Measurements from ENCODE around the gene GARIN3.

DNA sequence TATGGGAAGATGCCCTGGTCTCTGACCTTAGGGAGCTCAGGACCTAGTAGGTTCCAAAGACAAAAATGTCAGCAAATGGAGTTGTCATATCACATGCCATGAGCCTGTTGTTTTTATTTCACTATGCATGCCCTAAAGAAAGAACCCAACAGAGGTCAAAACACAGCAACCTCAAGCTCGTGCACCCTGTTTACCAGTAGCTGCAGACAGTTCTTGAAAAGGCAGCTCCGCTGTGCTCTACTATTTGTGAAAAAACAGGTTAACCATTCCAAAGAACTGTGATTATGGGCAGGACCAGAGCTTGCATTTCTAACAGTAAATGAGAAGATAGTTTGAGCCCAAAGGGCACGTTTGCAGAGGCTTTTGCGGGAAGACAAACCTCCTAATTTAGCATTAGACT lies 37.4 kb upstream of the GARIN3 start:
- TF ChIP-seq, protein P1, sequence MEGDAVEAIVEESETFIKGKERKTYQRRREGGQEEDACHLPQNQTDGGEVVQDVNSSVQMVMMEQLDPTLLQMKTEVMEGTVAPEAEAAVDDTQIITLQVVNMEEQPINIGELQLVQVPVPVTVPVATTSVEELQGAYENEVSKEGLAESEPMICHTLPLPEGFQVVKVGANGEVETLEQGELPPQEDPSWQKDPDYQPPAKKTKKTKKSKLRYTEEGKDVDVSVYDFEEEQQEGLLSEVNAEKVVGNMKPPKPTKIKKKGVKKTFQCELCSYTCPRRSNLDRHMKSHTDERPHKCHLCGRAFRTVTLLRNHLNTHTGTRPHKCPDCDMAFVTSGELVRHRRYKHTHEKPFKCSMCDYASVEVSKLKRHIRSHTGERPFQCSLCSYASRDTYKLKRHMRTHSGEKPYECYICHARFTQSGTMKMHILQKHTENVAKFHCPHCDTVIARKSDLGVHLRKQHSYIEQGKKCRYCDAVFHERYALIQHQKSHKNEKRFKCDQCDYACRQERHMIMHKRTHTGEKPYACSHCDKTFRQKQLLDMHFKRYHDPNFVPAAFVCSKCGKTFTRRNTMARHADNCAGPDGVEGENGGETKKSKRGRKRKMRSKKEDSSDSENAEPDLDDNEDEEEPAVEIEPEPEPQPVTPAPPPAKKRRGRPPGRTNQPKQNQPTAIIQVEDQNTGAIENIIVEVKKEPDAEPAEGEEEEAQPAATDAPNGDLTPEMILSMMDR (IDR thresholded peaks at IDR 0.05; ENCODE audit: low read depth, low read length, poor library complexity, severe bottlenecking): no peak
- no peak for TF ChIP-seq EZH2phosphoT487 (IDR thresholded peaks at IDR 0.05; ENCODE audit: borderline replicate concordance, low read length)
